Activated T-cell treated with anti-CD3 and anti-CD28 coated beads, Interleukin-2, amount 50 U/mL, for 72 hours (primary cell): ENCODE data around the gene HNRNPDL. TPM values are rescaled to one million over a fixed set of nuclear protein-coding genes. Genes with fewer than 3 reads are reported as not detected.
"Not testable (repeated sequence)": the region's sequence is repeated elsewhere in the genome, so short reads cannot be mapped to it uniquely, and the experiment has no call there.

Experiments used
- ATAC-seq, 2 donors: fragments of 150-1000 bp; cut with Tn5 transposase; replicated peaks in 1 of 2; 2 replicates each; pipeline ENCODE4 v1.10.0; 2021; ENCODE audit warnings: moderate library complexity in 2 of 2, mild to moderate bottlenecking in 1 of 2
- DNase-seq, 2 donors: peaks; one replicate each; pipeline ENCODE4 v3.0.0; 2021 to 2022; ENCODE audit warnings: mixed read lengths in 1 of 2
- H3K27ac Mint-ChIP-seq: one replicate; pipeline ENCODE4 v1.8.0; 2022; ENCODE audit warnings: mild to moderate bottlenecking, moderate library complexity, mixed read lengths
- H3K27me3 Mint-ChIP-seq: one replicate; pipeline ENCODE4 v1.8.0; 2022; ENCODE audit warnings: low read depth, mixed read lengths
- H3K36me3 Mint-ChIP-seq, 2 donors: one replicate each; pipeline ENCODE4 v1.8.0; 2022; ENCODE audit warnings: mixed read lengths in 2 of 2, mild to moderate bottlenecking in 1 of 2; ENCODE audit not compliant: insufficient read depth in 2 of 2
- H3K4me1 Mint-ChIP-seq: one replicate; pipeline ENCODE4 v1.8.0; 2022; ENCODE audit warnings: low read depth, mixed read lengths
- H3K4me3 Mint-ChIP-seq, 2 donors: one replicate each; pipeline ENCODE4 v1.8.0; 2022; ENCODE audit warnings: mild to moderate bottlenecking in 2 of 2, mixed read lengths in 2 of 2, moderate library complexity in 2 of 2
- H3K9me3 Mint-ChIP-seq, 2 donors: one replicate each; pipeline ENCODE4 v1.8.0; 2022; ENCODE audit warnings: mixed read lengths in 2 of 2
- total RNA-seq, 2 donors: library from RNA; stranded (reverse); gene quantifications; one replicate each; pipeline ENCODE4 v1.2.3, GENCODE V29; 2022

Gene HNRNPDL
- total RNA-seq: 100 to 1,000 TPM; 222 to 262 TPM

GRCh38 chr4:82430193-82430963 is at the start of gene HNRNPDL, which contains the start of gene ENOPH1:
TSS of gene HNRNPDL (minus strand) at chr4:82430462. CDS start at chr4:82429690, 772 bp downstream.
TSS of gene ENOPH1 (plus strand) at chr4:82430590. CDS start at chr4:82430830, 240 bp downstream.
- Mint-ChIP-seq H3K36me3 (peaks cover 25 to 41% of the 10 kb centered on the region in 2 donors), H3K4me1 (peaks cover 72% of the 10 kb centered on the region), H3K4me3 (peak within 1 kb of the TSS; percentile 91 to 100), H3K27me3 (no peaks in the 10 kb centered on the region), H3K9me3 (no peaks in the 10 kb centered on the region), H3K27ac (peak within 1 kb of the TSS; percentile 95)
- peak; percentile 78 to 81 for ATAC-seq
- DNase-seq: peak; percentile 99 to 100

DNA sequence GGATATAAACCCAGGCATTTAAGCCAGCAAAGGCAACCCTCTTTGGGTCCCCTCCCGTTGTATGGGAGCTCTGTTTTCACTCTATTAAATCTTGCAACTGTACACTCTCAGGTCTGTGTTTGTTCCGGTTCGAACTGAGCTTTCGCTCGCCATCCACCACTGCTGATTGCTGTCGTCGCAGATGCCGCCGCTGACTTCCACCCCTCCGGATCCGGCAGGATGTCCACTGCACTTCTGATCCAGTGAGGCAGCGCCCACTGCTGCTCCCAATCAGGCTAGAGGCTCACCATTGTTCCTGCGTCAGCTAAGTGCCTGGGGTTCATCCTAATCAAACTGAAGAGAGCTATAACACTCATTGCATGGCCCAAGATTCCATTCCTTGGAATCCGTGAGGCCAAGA is 49.3 kb upstream of the HNRNPDL start:
- ATAC-seq (no peak), DNase-seq (no peak)
- H3K27me3 Mint-ChIP-seq: no peaks in the 10 kb centered on the region
- H3K36me3 Mint-ChIP-seq: peaks cover 3 to 6% of the 10 kb centered on the region in 2 donors
- no peak overlapping the region for H3K27ac Mint-ChIP-seq
- H3K4me3 Mint-ChIP-seq: no peak overlapping the region
- H3K4me1 Mint-ChIP-seq: no peaks in the 10 kb centered on the region
- no peaks in the 10 kb centered on the region for H3K9me3 Mint-ChIP-seq

GRCh38 chr4:82477469-82477868 is 47.2 kb upstream of the HNRNPDL start:
- ATAC-seq, H3K4me3 Mint-ChIP-seq, H3K9me3 Mint-ChIP-seq, DNase-seq, H3K36me3 Mint-ChIP-seq, H3K27ac Mint-ChIP-seq, H3K27me3 Mint-ChIP-seq, H3K4me1 Mint-ChIP-seq: not testable (repeated sequence)

DNA sequence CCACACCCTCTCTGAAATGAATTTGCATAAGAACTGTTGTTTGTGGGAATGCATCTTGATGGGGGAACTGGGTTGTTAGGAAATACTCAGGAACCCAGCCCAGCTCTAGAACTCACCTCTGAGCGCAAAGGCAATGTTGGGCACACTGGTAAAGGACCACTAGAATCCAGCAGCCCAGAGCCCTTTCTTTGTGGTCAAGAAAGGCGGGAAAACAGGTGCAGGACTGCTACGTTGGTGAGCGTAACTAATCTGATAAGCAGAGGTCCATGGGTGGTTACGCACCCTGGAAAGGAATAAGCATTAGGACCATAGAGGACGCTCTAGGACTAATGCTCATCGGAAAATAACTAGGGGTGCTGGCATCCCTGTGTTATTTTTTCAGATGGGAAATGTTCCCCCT is 45.7 kb upstream of the HNRNPDL start:
- not testable (repeated sequence) for ATAC-seq, DNase-seq, H3K4me3 Mint-ChIP-seq, H3K27me3 Mint-ChIP-seq, H3K4me1 Mint-ChIP-seq, H3K27ac Mint-ChIP-seq, H3K36me3 Mint-ChIP-seq, H3K9me3 Mint-ChIP-seq

DNA sequence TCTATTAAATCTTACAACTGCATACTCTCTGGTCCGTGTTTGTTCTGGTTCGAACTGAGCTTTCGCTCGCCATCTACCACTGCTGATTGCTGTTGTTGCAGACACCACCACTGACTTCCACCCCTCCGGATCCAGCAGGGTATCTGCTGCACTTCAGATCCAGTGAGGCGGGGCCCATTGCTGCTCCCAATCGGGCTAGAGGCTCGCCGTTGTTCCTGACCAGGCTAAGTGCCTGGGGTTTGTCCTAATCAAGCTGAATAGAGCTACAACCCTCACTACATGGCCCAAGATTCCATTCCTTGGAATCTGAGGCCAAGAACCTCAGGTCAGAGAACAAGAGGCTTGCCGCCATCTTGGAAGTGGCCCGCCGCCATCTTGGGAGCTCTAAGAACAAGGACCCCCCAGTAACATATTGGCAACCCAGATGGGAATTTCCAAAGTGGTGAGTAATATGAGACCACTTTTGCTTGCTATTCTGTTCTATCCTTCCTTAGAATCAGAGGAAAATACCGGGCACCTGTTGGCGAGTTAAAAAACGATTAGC is 43.4 kb upstream of the HNRNPDL start:
- DNase-seq (no peak), ATAC-seq (no peak)
- H3K27ac Mint-ChIP-seq: no peak overlapping the region
- H3K4me3 Mint-ChIP-seq: no peak overlapping the region
- H3K36me3 Mint-ChIP-seq: peaks cover 0 to 2% of the 10 kb centered on the region in 2 donors
- H3K27me3 Mint-ChIP-seq: no peaks in the 10 kb centered on the region
- no peaks in the 10 kb centered on the region for H3K4me1 Mint-ChIP-seq
- H3K9me3 Mint-ChIP-seq: no peaks in the 10 kb centered on the region

DNA sequence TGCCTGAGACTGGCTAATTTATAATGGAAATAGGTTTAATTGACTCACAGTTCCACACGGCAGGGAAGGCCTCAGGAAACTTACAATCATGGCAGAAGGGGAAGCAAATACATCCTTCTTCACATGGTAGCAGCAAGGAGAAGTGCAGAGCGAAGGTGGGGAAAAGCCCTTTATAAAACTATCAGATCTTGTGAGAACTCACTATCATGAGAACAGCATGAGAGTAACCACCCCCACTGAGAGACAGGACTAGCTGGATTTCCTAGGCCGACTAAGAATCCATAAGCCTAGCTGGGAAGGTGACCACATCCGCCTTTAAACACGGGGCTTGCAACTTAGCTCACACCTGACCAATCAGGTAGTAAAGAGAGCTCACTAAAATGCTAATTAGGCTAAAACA is 42.8 kb upstream of the HNRNPDL start:
- H3K4me3 Mint-ChIP-seq, H3K27ac Mint-ChIP-seq: not testable (repeated sequence)

DNA sequence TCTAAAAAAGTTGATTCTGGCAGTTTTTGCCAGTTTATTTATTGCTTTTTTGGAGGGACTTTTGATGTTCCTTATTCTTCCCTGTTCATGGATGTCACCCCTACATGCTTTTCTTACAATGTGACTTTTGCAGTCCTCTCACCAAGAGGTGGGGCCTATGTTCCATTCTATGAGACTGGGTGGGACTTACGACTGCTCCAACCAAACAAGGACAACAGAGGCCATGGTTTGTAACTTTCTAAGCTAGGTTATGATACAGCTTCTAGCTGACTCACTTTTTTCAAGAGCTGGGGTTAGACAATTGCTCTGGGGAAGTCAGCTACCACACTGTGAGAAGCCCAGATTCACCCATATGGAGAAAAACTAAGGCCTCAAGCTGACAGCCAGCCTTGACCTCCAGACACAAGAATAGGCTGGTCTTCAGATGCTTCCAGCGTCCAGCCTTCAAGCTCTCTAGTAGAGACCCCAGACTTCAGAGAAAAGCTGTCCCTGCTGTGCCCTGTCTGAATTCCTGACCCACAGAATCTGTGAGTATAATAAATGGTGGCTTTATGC is 39.6 kb upstream of the HNRNPDL start:
- H3K27me3 Mint-ChIP-seq: no peaks in the 10 kb centered on the region
- ATAC-seq (peak in 1 of 2 donors; percentile 30), DNase-seq (no peak)
- no peaks in the 10 kb centered on the region for H3K9me3 Mint-ChIP-seq
- no peak overlapping the region for H3K27ac Mint-ChIP-seq
- no peak overlapping the region for H3K4me3 Mint-ChIP-seq
- H3K4me1 Mint-ChIP-seq: no peaks in the 10 kb centered on the region
- H3K36me3 Mint-ChIP-seq: peaks cover 0 to 3% of the 10 kb centered on the region in 2 donors

More for the DNA sequence above, 42.8 kb upstream of the HNRNPDL start:
- not testable (repeated sequence) for H3K27me3 Mint-ChIP-seq, H3K4me1 Mint-ChIP-seq, H3K9me3 Mint-ChIP-seq, DNase-seq, H3K36me3 Mint-ChIP-seq, ATAC-seq

DNA sequence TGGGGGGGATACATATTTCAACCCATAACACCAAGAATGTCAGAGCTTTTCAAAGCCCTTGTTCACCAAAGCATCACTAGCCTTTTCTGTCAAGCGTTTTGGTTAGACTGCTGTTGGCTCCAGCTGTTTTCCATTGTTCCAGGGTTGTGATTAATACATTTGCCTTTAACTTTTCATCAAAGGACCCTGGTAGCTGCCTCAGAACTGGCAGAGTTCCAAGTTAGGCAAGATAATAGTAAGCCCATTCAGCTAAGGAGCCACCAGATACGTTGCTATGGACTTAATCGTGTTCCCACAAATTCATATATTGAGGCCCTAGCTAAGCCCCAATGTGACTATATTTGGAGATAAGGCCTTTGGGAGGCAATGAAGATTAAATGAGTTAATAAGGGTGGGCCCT is 37.2 kb upstream of the HNRNPDL start:
- peak overlapping the region; percentile 10 for H3K27ac Mint-ChIP-seq
- ATAC-seq: no peak

GRCh38 chr4:82463221-82463620 is 33.0 kb upstream of the HNRNPDL start:
- Mint-ChIP-seq H3K4me3 (no peak overlapping the region), H3K27ac (no peak overlapping the region), H3K4me1 (no peaks in the 10 kb centered on the region), H3K36me3 (peaks cover 3 to 8% of the 10 kb centered on the region in 2 donors), H3K9me3 (no peaks in the 10 kb centered on the region), H3K27me3 (no peaks in the 10 kb centered on the region)
- ATAC-seq (no peak), DNase-seq (no peak)

More for the DNA sequence above, 37.2 kb upstream of the HNRNPDL start:
- no peak for DNase-seq
- Mint-ChIP-seq H3K4me3 (no peak overlapping the region), H3K4me1 (no peaks in the 10 kb centered on the region), H3K9me3 (no peaks in the 10 kb centered on the region), H3K36me3 (peaks cover 1 to 4% of the 10 kb centered on the region in 2 donors), H3K27me3 (no peaks in the 10 kb centered on the region)

DNA sequence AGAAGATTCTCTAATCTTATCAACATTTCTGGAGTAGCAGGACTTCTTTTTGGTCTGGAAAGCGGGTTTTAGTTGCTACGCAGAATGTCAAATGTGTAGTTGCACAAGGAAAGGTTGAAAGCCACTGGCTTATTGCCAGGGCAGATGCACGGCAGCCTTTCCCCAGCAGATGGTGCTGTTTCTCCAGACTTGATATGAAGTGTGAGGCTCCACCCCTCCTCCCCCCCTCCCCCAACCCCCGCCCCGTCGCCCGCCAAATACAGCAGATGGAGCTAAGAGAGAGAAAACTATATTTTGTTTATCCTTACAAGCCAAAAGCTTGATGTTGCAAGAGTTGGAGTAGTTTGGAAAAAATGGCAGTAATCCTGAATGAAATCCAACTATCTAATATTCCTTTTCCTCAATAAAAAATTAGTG is 32.2 kb upstream of the HNRNPDL start:
- H3K4me3 Mint-ChIP-seq: no peak overlapping the region
- H3K27ac Mint-ChIP-seq: no peak overlapping the region
- H3K36me3 Mint-ChIP-seq: peaks cover 8 to 11% of the 10 kb centered on the region in 2 donors
- H3K27me3 Mint-ChIP-seq: no peaks in the 10 kb centered on the region
- no peaks in the 10 kb centered on the region for H3K9me3 Mint-ChIP-seq
- no peaks in the 10 kb centered on the region for H3K4me1 Mint-ChIP-seq
- DNase-seq (peak; percentile 83 to 84), ATAC-seq (peak; percentile 80 to 83)

DNA sequence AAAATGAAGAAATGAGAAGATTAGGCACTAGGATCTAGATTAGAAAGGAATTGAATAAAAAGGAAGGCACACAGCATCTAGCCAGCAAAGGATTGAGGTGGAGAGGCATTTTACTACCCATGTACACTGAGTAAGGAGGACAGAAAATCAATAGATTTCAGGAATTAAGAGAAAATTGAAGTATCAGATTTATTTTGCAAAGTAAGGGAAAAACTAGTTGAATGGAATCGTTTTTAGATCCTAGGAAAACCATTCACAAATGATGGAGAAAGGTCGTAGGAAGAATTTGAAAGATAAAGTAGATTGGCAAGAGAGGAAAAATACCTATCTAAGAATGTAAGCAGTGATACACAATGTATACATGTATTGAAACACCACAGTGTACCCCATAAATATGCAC is 31.4 kb upstream of the HNRNPDL start:
- no peak for DNase-seq
- no peaks in the 10 kb centered on the region for H3K4me1 Mint-ChIP-seq
- no peak for ATAC-seq
- peak overlapping the region; percentile 59 for H3K27ac Mint-ChIP-seq
- no peaks in the 10 kb centered on the region for H3K27me3 Mint-ChIP-seq
- H3K4me3 Mint-ChIP-seq: no peak overlapping the region
- H3K36me3 Mint-ChIP-seq: peaks cover 10 to 11% of the 10 kb centered on the region in 2 donors
- no peaks in the 10 kb centered on the region for H3K9me3 Mint-ChIP-seq

- H3K27ac Mint-ChIP-seq: no peak overlapping the region
- DNase-seq (no peak), ATAC-seq (no peak)
- no peaks in the 10 kb centered on the region for H3K9me3 Mint-ChIP-seq
- no peaks in the 10 kb centered on the region for H3K27me3 Mint-ChIP-seq
- H3K4me1 Mint-ChIP-seq: no peaks in the 10 kb centered on the region
- H3K4me3 Mint-ChIP-seq: no peak overlapping the region
- peaks cover 11 to 16% of the 10 kb centered on the region in 2 donors for H3K36me3 Mint-ChIP-seq
These were observed 28.5 kb upstream of the HNRNPDL start for GRCh38 chr4:82458729-82459128.

DNA sequence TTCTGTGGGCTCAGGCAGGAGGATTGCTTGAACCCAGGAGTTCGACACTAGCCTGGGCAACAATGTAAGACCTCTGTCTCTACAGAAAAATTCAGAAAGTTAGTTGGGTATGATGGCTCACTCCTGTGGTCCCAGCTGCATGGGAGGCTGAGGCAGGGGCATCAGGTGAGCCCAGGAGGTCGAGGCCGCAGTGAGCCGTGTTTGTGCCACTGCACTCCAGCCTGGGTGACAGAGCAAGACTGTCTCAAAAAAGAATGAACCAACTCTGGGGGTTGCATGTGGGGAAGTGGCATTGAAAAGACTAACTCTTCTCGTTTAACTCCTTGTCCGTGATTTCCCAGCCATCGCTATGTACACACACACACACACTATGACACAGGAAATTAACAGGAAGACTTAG is 27.0 kb upstream of the HNRNPDL start:
- Mint-ChIP-seq H3K4me1 (no peaks in the 10 kb centered on the region), H3K4me3 (no peak overlapping the region), H3K9me3 (no peaks in the 10 kb centered on the region), H3K27ac (peak overlapping the region; percentile 45), H3K36me3 (peaks cover 10 to 19% of the 10 kb centered on the region in 2 donors), H3K27me3 (no peaks in the 10 kb centered on the region)
- DNase-seq (no peak), ATAC-seq (no peak)
